H1 (cell line): ENCODE results near the gene NOP9. TPM values are rescaled to one million over a fixed set of nuclear protein-coding genes. Genes with fewer than 3 reads are reported as not detected.

ENCODE experiments used
- ASH2L ChIP-seq: fragments of 200-600, 300-600 bp; sonication (generic); IDR thresholded peaks from one replicate; pipeline ENCODE4 v1.7.1; 2017; ENCODE audit warnings: low read length
- BRCA1 ChIP-seq: IDR thresholded peaks from 2 replicates; pipeline ENCODE4 v1.6.1; 2012; ENCODE audit warnings: low read depth, low read length, improper control_type of control experiment
- RNF2 ChIP-seq: fragments of 200-900, 300-1000 bp; sonication (generic); IDR thresholded peaks from 2 replicates; pipeline ENCODE4 v1.7.1; 2016; ENCODE audit warnings: borderline replicate concordance, low read depth, mild to moderate bottlenecking, antibody characterized with exemption, low read length; ENCODE audit not compliant: poor library complexity, severe bottlenecking; ENCODE audit errors: missing control alignments
- SP2 ChIP-seq: IDR thresholded peaks from 2 replicates; pipeline ENCODE4 v1.6.1; 2012; ENCODE audit warnings: mild to moderate bottlenecking, low read length, inconsistent platforms
- polyA plus RNA-seq, 7 experiments: library from polyadenylated mRNA; depleted of rRNA in 3 of 7; stranded (reverse) in 5 of 7; unstranded in 2 of 7; fragments of >200 nt in 5 of 7; fragments of 200-250 nt in 2 of 7; gene quantifications; 1 replicate in 5 of 7; 2 replicates in 1 of 7; 4 replicates in 1 of 7; pipeline versions ENCODE4 v1.2.1 to v1.2.3, GENCODE V29; 2011 to 2013; ENCODE audit warnings: missing spikeins in 2 of 7, mixed read lengths in 2 of 7
- total RNA-seq: library from RNA; stranded (reverse); fragmentation: NEBNext Ultra II Directional; extraction: Animal tissue kit (Norgen Biotek cat#: 25700); gene quantifications from 2 replicates; pipeline ENCODE4 v1.2.1, GENCODE V29; 2021
- TF ChIP-seq, protein P1 (sequence below): IDR thresholded peaks from 2 replicates; pipeline ENCODE4 v1.6.1; 2012; ENCODE audit warnings: inconsistent platforms

Gene NOP9
- total and polyA plus RNA-seq, 2 of the 8 experiments (the other 6 are each of a cell fraction or from before 2014, with no cell fraction given), result 17.8 to 34.8 TPM

DNA sequence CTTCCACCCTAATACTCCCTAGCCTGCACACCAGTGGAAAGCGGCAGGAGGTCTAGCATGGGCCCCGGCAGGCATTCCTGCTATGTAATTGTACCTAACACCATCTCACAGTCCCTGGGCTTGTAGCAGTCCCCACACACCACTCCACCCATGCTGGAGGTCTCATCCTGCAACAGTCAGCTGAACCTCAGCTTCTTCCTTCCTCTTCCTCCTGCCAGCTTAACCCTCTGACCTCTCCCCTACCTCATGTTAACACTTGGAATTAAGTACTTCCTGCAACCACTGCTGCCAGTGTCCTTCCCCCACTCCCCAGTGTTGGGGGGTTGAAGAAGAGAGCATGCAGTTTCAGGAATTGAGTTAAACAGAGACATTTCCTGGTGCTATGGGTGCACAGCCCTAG, 27.7 kb downstream of the NOP9 start (continued):
- TF ChIP-seq ASH2L, result no peak
- TF ChIP-seq, protein P1, sequence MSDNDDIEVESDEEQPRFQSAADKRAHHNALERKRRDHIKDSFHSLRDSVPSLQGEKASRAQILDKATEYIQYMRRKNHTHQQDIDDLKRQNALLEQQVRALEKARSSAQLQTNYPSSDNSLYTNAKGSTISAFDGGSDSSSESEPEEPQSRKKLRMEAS, result no peak
- no peak for TF ChIP-seq SP2
- no peak for TF ChIP-seq RNF2
- no peak for TF ChIP-seq BRCA1
- TF ChIP-seq, all 59 proteins: peak for 0
